ENCODE results near the gene EEF1A2.

DNA sequence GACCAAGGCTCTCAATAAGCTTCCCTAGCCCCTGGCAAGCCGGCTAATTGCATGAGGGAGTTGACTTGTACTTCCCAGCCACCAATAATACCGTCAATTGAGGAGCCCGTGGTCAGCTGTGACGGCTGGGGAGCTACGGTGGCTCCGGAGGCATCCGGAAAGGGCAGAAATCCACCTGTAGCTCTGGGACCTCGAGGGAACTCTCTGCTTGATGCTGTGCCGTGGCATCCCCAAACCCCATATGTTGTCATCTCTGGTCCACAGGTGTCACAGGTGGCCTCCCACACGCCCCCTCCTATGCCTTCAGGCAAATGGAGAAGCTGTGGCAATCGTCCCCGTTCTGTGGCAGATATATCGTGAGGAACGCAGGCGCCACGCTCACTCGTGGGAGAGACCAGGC is 20.9 kb downstream of the EEF1A2 start:
- TF ChIP-seq, protein P1, sequence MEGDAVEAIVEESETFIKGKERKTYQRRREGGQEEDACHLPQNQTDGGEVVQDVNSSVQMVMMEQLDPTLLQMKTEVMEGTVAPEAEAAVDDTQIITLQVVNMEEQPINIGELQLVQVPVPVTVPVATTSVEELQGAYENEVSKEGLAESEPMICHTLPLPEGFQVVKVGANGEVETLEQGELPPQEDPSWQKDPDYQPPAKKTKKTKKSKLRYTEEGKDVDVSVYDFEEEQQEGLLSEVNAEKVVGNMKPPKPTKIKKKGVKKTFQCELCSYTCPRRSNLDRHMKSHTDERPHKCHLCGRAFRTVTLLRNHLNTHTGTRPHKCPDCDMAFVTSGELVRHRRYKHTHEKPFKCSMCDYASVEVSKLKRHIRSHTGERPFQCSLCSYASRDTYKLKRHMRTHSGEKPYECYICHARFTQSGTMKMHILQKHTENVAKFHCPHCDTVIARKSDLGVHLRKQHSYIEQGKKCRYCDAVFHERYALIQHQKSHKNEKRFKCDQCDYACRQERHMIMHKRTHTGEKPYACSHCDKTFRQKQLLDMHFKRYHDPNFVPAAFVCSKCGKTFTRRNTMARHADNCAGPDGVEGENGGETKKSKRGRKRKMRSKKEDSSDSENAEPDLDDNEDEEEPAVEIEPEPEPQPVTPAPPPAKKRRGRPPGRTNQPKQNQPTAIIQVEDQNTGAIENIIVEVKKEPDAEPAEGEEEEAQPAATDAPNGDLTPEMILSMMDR (conservative IDR thresholded peaks at IDR 0.05; ENCODE audit: low read depth in 2 of 2), result no peak
- TF ChIP-seq EZH2 (IDR thresholded peaks at IDR 0.05; ENCODE audit: low read depth, unreplicated experiment), result no peak
- TF ChIP-seq, protein P2, sequence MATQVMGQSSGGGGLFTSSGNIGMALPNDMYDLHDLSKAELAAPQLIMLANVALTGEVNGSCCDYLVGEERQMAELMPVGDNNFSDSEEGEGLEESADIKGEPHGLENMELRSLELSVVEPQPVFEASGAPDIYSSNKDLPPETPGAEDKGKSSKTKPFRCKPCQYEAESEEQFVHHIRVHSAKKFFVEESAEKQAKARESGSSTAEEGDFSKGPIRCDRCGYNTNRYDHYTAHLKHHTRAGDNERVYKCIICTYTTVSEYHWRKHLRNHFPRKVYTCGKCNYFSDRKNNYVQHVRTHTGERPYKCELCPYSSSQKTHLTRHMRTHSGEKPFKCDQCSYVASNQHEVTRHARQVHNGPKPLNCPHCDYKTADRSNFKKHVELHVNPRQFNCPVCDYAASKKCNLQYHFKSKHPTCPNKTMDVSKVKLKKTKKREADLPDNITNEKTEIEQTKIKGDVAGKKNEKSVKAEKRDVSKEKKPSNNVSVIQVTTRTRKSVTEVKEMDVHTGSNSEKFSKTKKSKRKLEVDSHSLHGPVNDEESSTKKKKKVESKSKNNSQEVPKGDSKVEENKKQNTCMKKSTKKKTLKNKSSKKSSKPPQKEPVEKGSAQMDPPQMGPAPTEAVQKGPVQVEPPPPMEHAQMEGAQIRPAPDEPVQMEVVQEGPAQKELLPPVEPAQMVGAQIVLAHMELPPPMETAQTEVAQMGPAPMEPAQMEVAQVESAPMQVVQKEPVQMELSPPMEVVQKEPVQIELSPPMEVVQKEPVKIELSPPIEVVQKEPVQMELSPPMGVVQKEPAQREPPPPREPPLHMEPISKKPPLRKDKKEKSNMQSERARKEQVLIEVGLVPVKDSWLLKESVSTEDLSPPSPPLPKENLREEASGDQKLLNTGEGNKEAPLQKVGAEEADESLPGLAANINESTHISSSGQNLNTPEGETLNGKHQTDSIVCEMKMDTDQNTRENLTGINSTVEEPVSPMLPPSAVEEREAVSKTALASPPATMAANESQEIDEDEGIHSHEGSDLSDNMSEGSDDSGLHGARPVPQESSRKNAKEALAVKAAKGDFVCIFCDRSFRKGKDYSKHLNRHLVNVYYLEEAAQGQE (IDR thresholded peaks at IDR 0.05; ENCODE audit: unreplicated experiment), result no peak
- TF ChIP-seq EZH2phosphoT487 (IDR thresholded peaks at IDR 0.05; ENCODE audit: unreplicated experiment), result no peak
- no peak for TF ChIP-seq POLR2AphosphoS5 (IDR thresholded peaks at IDR 0.05; ENCODE audit: low read depth)
- no peak for TF ChIP-seq JUNB (IDR thresholded peaks at IDR 0.05; ENCODE audit: unreplicated experiment)
- TF ChIP-seq, protein P3, sequence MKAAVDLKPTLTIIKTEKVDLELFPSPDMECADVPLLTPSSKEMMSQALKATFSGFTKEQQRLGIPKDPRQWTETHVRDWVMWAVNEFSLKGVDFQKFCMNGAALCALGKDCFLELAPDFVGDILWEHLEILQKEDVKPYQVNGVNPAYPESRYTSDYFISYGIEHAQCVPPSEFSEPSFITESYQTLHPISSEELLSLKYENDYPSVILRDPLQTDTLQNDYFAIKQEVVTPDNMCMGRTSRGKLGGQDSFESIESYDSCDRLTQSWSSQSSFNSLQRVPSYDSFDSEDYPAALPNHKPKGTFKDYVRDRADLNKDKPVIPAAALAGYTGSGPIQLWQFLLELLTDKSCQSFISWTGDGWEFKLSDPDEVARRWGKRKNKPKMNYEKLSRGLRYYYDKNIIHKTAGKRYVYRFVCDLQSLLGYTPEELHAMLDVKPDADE (IDR thresholded peaks at IDR 0.05), result no peak
- TF ChIP-seq CREB1 (CRISPR knock-in tag; IDR thresholded peaks at IDR 0.05; ENCODE audit: low read depth), result no peak
- TF ChIP-seq NANOG (IDR thresholded peaks at IDR 0.05; ENCODE audit: borderline replicate concordance), result no peak
- no peak for TF ChIP-seq ZNF331 (CRISPR knock-in tag; IDR thresholded peaks at IDR 0.05; ENCODE audit: low read depth)

All from GM23338 (cell line).